Naive thymus-derived CD8-positive, alpha-beta T cell (primary cell): ENCODE data around the gene PNKP. TPM values are rescaled to one million over a fixed set of nuclear protein-coding genes. Genes with fewer than 3 reads are reported as not detected.

Experiments used
- ATAC-seq, 2 donors: fragments of 150-1000 bp; cut with Tn5 transposase in 1 of 2; sonication (Bioruptor Pico), chemical (Tn5 transposase) in 1 of 2; 1 replicate in 1 of 2; 2 replicates in 1 of 2; pipeline ENCODE4 v1.10.0; 2021; ENCODE audit warnings: mild to moderate bottlenecking in 2 of 2, moderate library complexity in 2 of 2
- POLR2A ChIA-PET: fragments of 350-600 bp; sonication (Branson Sonifier 250); formaldehyde crosslinking; loops from one replicate; lab custom pipeline; 2021; ENCODE audit warnings: antibody characterized with exemption; lab: Charles Lee
- DNase-seq, 10 donors: peaks; one replicate each; pipeline versions ENCODE4 v3.0.0 to v3.0.0-alpha.2; 2020 to 2022
- H3K27ac Mint-ChIP-seq, 10 donors: one replicate each; pipeline ENCODE4 v1.8.0; 2020 to 2022; ENCODE audit warnings: mild to moderate bottlenecking in 10 of 10, mixed read lengths in 10 of 10, moderate library complexity in 4 of 10, inconsistent platforms in 1 of 10
- H3K27me3 Mint-ChIP-seq, 5 donors: one replicate each; pipeline ENCODE4 v1.8.0; 2021 to 2022; ENCODE audit warnings: mixed read lengths in 5 of 5
- H3K36me3 Mint-ChIP-seq, 3 donors: one replicate each; pipeline ENCODE4 v1.8.0; 2020 to 2022; ENCODE audit warnings: mixed read lengths in 3 of 3, mild to moderate bottlenecking in 2 of 3, inconsistent platforms in 1 of 3
- H3K4me1 Mint-ChIP-seq, 4 donors: one replicate each; pipeline ENCODE4 v1.8.0; 2021 to 2022; ENCODE audit warnings: mixed read lengths in 4 of 4
- H3K4me3 Mint-ChIP-seq, 10 donors: one replicate each; pipeline ENCODE4 v1.8.0; 2020 to 2022; ENCODE audit warnings: mild to moderate bottlenecking in 10 of 10, mixed read lengths in 10 of 10, moderate library complexity in 6 of 10, inconsistent platforms in 1 of 10
- H3K9me3 Mint-ChIP-seq, 9 donors: one replicate each; pipeline ENCODE4 v1.8.0; 2020 to 2022; ENCODE audit warnings: mixed read lengths in 9 of 9, mild to moderate bottlenecking in 3 of 9, inconsistent platforms in 1 of 9, moderate library complexity in 1 of 9
- polyA plus RNA-seq, 3 donors: library from polyadenylated mRNA; unstranded; fragments of 300-500 nt; fragmentation: Illumina TruSeq; gene quantifications; one replicate each; pipeline ENCODE4 v1.2.3, GENCODE V29; 2021
- total RNA-seq, 8 experiments: library from RNA in 2 of 8; stranded (reverse) in 2 of 8; gene quantifications; one replicate each; pipeline ENCODE4 v1.2.3 and lab custom pipeline; 2021 to 2026

PNKP gene
- total and polyA plus RNA-seq, 5 experiments from 2014 or later = 21.1 to 176 (median 24.3) TPM

DNA sequence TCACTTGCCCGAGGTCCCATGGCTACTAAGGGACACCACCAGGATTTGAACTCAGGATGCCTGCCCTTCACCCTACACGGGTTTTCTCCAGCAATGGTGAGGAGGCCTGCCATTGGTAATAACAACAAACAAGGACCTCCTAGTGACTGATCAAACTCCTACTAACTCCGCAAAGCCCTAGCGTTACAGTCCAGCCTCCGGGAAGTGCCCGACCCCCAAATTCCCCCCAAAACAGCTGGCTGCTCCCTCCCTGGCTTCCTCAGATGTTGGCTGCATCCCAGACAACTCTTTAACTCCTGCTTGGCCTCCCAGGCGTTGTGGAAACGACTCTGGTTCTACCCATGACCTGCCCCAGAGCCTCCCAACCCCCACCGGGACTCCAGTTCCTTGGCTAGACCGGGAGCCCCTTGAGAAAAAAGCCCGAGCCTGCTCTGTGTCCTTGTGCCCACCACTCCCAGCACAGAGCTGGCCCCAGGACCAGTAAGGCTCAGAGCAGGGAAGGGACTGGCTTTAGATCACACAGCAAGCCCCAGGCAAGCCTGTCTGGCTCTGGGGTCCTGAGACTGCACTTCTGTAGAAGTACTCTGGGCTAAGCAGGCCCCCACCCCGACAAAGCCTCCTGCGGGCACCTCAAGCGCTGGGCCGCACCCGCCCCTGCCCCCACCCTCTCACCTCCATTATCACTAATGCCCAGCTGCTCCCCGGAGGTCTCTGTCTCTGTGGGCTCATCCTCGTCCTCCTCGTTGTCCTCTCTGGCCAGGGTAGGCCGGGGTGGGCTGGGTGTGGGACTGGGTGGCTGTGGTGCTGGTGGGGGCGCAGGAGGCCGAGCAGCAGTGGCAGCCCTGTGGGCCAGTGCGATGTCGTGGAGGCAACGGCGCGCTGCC, 5.1 kb upstream of the PNKP start:
- H3K36me3 Mint-ChIP-seq = peaks cover 0 to 4% (median 0%) of the 10 kb centered on the region in 3 donors
- DNase-seq = no peak
- peaks cover 0 to 3% (median 0%) of the 10 kb centered on the region in 9 donors for H3K9me3 Mint-ChIP-seq
- no peaks in the 10 kb centered on the region for H3K27me3 Mint-ChIP-seq
- POLR2A ChIA-PET = no interaction called here
- H3K4me3 Mint-ChIP-seq = peak overlapping the region in 4 of 10 donors; percentile 18 to 67 (median 42)
- peaks cover 12 to 39% (median 30%) of the 10 kb centered on the region in 4 donors for H3K4me1 Mint-ChIP-seq
- H3K27ac Mint-ChIP-seq = peak overlapping the region in 5 of 10 donors; percentile 31 to 87 (median 57)
- ATAC-seq = no peak

DNA sequence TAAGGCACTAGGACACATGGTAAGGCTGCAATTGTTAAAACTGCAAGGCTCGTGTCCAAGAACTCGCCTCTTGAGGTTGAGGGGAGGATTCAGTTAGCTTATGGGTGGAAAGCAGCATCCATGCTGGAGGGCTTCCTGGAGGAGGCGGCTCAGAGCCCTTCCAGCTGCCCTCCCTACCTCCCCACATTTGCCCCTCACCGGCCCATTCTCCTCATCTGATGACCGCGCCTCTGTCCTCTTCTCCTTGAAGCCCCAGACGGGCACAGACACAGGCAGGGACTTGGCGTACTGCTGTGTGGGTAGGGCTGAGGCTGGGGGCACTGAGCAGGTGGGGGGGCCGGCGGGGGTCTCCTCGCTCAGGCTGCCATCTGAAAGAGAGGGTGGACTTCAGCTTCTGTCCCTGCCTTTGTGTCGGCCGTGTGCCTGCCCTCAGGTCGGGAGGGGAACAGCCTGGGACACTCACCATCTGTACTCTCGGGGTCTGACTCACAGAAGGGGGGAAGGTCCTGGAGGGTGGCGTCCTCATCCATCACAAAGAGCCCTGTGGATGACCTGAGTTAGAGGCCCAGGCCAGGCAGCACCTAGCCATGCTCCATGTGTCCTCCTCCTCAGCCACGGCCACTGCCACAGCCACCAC, 4.1 kb upstream of the PNKP start:
- Mint-ChIP-seq H3K4me3 (peak overlapping the region in 4 of 10 donors; percentile 37 to 72 (median 42)), H3K27ac (peak overlapping the region in 5 of 10 donors; percentile 5 to 91 (median 81))
- no peak for DNase-seq

DNA sequence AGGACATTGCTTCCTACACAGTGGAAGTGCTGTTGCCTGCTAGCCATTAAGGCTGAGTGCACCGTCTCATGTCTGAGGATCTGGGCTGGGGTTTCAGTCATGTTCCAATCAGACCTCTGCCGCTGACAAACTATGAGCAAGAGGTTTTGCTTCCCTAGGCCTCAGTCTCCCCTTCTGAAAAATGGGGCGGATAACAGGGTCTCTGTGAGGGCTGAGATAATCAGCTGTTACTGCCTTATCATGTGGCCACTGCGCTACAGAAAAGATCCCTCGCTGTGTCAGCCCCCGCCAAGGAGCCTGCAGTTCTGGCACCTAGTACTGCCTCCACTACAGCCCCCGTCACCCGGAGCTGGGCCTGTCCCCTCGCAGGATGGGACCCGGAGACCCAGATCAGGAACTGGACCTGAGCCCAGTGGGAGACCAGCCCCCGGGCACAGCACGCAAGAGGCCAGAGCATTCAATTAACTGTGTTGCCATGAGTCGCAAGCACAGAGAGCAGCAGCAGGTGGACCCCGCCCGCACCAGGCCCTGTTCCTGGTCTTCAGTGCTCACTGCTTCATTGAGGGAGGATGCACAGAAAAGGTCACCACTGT, 3.0 kb upstream of the PNKP start:
- Mint-ChIP-seq H3K4me3 (peak overlapping the region in 2 of 10 donors; percentile 7 to 85), H3K4me1 (peaks cover 15 to 52% (median 45%) of the 10 kb centered on the region in 4 donors), H3K9me3 (peaks cover 0 to 3% (median 0%) of the 10 kb centered on the region in 9 donors), H3K27me3 (no peaks in the 10 kb centered on the region), H3K27ac (peak overlapping the region in 8 of 10 donors; percentile 8 to 92 (median 88)), H3K36me3 (peaks cover 0 to 7% (median 0%) of the 10 kb centered on the region in 3 donors)
- ATAC-seq (no peak), DNase-seq (no peak)
- POLR2A ChIA-PET = interaction anchor here (0.6 to 4.4 kb wide), 7 partner anchors 6 to 230 kb away, joined by 3 to 62 read pairs (median 5); partner anchors contain the start of genes AKT1S1, ATF5, FUZ and NUP62

More for the DNA sequence above, 4.1 kb upstream of the PNKP start:
- Mint-ChIP-seq H3K36me3 (peaks cover 0 to 4% (median 0%) of the 10 kb centered on the region in 3 donors), H3K4me1 (peaks cover 17 to 46% (median 38%) of the 10 kb centered on the region in 4 donors), H3K9me3 (peaks cover 0 to 3% (median 0%) of the 10 kb centered on the region in 9 donors), H3K27me3 (no peaks in the 10 kb centered on the region)
- no peak for ATAC-seq
- POLR2A ChIA-PET = no interaction called here

DNA sequence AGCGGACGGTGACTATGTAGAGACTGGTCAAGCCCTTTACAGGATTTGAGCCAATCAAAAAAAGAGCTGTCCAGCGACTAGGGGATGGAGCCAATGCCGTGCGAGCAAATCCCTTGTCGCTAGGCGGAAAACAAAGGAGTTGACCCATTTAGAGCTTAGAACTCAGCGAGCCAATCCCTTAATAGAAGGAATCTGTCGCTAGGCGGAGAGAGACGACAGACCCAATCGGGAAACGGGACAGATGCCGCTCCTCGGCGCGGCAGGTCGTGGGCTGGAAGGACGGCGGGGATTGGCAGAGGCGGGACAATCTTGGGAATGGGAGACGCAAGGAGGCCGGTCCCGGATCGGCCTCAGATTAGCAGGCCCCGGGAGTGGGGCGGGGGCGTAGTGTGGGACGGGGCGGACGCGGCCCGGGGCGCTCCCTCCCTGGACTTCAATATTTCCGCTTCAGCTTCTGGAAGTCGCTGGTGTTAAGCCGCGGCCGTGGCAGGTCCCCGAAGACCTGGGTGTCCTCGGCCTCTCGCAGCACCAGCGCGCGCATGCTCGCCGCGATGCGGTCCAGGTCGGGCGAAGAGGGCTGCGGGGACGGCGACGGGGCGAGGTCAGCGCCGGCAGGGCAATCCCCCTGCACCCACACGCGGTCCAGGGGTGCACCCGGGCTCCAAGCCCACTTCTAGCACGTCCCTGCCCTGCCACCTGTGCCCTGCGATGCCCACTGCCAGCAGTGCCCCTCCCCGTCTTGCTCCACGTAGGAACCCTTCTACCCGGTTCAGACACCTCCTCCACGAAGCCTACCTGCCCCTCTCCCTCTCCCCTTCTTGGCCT, 2.3 kb upstream of the PNKP start:
- Mint-ChIP-seq H3K27me3 (no peaks in the 10 kb centered on the region), H3K4me3 (peak overlapping the region in 1 of 10 donors; percentile 85), H3K4me1 (peaks cover 14 to 53% (median 49%) of the 10 kb centered on the region in 4 donors), H3K36me3 (peaks cover 0 to 8% (median 0%) of the 10 kb centered on the region in 3 donors), H3K9me3 (peaks cover 0 to 3% (median 0%) of the 10 kb centered on the region in 9 donors), H3K27ac (peak overlapping the region in 6 of 10 donors; percentile 80 to 92 (median 90))
- DNase-seq (peak; percentile 77 to 97 (median 89)), ATAC-seq (peak; percentile 77)
- POLR2A ChIA-PET = interaction anchor here (0.6 to 7.6 kb wide), 20 partner anchors 7 to 1235 kb away, joined by 3 to 137 read pairs (median 5); partner anchors contain the start of genes ADM5, AKT1S1, AP2A1 and ATF5

DNA sequence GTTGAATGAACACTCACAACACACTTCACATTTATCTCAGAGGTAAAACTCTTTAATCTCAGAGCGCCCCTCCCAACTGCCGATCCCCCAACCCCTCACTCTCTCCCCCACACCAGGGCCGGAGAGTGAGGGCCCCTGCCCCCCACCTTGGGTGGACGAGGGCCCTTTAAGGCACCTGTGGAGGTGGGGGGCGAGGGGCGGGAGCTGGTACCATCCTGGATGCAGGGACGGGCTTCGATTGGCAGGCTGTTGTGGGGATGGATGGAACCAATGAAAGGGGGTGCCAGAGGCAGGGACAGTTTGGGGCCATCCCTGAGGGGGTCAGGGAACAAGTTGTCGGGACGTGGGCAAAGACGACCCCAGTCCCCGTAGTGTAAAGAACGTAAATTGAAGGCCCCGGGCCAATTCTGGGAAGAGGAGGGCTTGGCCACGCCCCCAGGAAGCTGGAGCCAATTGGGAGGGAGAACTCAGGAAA, 1.7 kb upstream of the PNKP start:
- ATAC-seq (peak; percentile 9 to 10), DNase-seq (peak in 1 of 10 donors; percentile 74)
- POLR2A ChIA-PET = interaction anchor here (0.6 to 7.6 kb wide), 19 partner anchors 8 to 1235 kb away, joined by 3 to 137 read pairs (median 5); partner anchors contain the start of genes ADM5, AKT1S1, AP2A1 and ATF5
- Mint-ChIP-seq H3K27me3 (no peaks in the 10 kb centered on the region), H3K4me1 (peaks cover 17 to 58% (median 53%) of the 10 kb centered on the region in 4 donors), H3K27ac (no peak overlapping the region), H3K4me3 (no peak overlapping the region), H3K9me3 (peaks cover 0 to 3% (median 0%) of the 10 kb centered on the region in 9 donors), H3K36me3 (peaks cover 0 to 11% (median 0%) of the 10 kb centered on the region in 3 donors)

DNA sequence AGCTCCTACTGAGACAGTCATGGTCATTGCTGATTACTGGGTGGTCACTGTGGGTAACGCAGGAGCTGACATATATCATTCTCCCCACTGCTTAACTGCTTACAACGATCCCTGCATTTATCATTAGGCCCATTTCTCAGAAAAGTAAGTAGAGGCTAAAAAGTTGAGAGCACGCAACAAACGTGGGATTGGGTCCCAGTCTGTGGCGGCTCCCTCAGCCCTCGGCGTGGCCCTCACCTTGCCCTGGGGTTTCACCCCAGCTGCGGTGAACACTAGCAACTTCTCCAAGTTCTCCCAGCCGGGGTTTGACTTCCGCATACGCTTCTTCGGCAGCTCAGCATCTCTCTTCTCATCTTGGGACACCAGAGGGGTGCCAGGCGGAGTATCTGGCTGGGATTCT, 2.5 kb downstream of the PNKP start:
- Mint-ChIP-seq H3K36me3 (peaks cover 0 to 34% (median under 1%) of the 10 kb centered on the region in 3 donors), H3K27ac (peak overlapping the region in 3 of 10 donors; percentile 11 to 55 (median 48)), H3K9me3 (peaks cover 0 to 3% (median 0%) of the 10 kb centered on the region in 9 donors), H3K27me3 (no peaks in the 10 kb centered on the region), H3K4me3 (peak overlapping the region in 1 of 10 donors; percentile 40), H3K4me1 (peaks cover 17 to 51% (median 47%) of the 10 kb centered on the region in 4 donors)
- ATAC-seq = no peak
- POLR2A ChIA-PET = interaction anchor here (0.7 to 7.6 kb wide), 5 partner anchors 9 to 152 kb away, joined by 4 to 137 read pairs (median 8); partner anchors contain the start of genes AKT1S1, MED25, PTOV1 and TBC1D17
- DNase-seq = no peak

DNA sequence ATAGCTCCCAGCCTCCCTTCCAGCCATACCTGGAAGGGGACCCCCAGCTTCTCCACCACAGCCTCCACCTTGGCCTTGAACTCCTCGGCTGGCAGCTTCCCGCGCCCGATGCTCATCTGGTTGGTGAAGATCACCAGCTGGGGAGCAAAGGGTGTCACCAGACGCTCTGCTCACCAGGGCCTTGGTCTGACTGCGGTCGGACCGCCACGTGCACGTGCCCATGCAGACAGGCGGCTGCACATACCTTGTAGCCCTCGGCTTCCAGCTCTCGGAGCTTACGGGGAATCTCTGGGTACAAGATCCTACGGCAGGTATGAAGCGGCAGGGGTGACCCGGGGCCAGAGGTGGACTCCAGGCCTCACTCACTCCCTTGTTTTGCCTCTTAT, 3.4 kb downstream of the PNKP start:
- DNase-seq = no peak
- POLR2A ChIA-PET = interaction anchor here (0.6 to 7.6 kb wide), 3 partner anchors 12 to 60 kb away, joined by 4 to 137 read pairs (median 16); partner anchors contain the start of genes AKT1S1, PTOV1 and TBC1D17
- Mint-ChIP-seq H3K27ac (peak overlapping the region in 2 of 10 donors; percentile 29 to 60), H3K9me3 (peaks cover 0 to 3% (median 0%) of the 10 kb centered on the region in 9 donors), H3K4me1 (peaks cover 17 to 51% (median 47%) of the 10 kb centered on the region in 4 donors), H3K36me3 (peaks cover 0 to 37% (median 2%) of the 10 kb centered on the region in 3 donors), H3K27me3 (no peaks in the 10 kb centered on the region), H3K4me3 (no peak overlapping the region)
- no peak for ATAC-seq

DNA sequence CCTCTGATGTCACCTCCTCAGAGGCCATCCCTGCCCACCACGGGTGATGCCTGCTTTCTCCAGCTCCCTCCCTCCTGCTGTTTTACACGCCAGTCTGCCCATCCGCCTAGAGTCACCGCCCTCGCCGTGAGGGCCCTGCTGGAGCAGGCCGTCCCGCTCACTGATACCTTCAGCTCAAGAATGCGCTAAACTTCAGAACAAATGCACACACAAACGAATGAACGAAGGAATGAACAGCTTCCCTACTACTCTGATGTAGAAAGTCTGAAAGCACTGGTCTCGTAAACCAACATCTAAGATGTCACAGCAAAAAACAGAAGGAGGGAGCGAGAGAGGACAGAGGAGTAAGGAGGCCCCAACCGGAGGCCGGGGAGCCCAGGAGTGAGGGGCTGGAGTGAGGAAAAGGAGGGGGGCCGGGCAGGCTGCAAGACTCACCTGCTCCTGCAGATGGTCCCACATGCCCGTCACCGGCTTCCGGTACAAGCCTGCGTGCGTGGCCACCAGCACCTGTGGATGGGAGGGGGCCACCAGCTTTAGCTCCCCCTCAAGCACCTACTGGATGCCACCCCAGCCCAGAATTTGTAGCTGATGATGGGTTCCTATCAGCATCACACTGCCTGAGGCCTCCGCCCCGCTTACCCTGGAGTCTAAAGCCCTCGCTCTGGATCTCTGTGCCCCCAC, 4.0 kb downstream of the PNKP start:
- POLR2A ChIA-PET = interaction anchor here (0.6 to 7.6 kb wide), 3 partner anchors 11 to 59 kb away, joined by 4 to 137 read pairs (median 16); partner anchors contain the start of genes AKT1S1, PTOV1 and TBC1D17
- Mint-ChIP-seq H3K27ac (peak overlapping the region in 4 of 10 donors; percentile 27 to 66 (median 30)), H3K9me3 (peaks cover 0 to 3% (median 0%) of the 10 kb centered on the region in 9 donors), H3K4me1 (peaks cover 17 to 47% (median 44%) of the 10 kb centered on the region in 4 donors), H3K4me3 (peak overlapping the region in 2 of 10 donors; percentile 14 to 48), H3K27me3 (no peaks in the 10 kb centered on the region), H3K36me3 (peaks cover 0 to 39% (median 2%) of the 10 kb centered on the region in 3 donors)
- DNase-seq (no peak), ATAC-seq (no peak)

DNA sequence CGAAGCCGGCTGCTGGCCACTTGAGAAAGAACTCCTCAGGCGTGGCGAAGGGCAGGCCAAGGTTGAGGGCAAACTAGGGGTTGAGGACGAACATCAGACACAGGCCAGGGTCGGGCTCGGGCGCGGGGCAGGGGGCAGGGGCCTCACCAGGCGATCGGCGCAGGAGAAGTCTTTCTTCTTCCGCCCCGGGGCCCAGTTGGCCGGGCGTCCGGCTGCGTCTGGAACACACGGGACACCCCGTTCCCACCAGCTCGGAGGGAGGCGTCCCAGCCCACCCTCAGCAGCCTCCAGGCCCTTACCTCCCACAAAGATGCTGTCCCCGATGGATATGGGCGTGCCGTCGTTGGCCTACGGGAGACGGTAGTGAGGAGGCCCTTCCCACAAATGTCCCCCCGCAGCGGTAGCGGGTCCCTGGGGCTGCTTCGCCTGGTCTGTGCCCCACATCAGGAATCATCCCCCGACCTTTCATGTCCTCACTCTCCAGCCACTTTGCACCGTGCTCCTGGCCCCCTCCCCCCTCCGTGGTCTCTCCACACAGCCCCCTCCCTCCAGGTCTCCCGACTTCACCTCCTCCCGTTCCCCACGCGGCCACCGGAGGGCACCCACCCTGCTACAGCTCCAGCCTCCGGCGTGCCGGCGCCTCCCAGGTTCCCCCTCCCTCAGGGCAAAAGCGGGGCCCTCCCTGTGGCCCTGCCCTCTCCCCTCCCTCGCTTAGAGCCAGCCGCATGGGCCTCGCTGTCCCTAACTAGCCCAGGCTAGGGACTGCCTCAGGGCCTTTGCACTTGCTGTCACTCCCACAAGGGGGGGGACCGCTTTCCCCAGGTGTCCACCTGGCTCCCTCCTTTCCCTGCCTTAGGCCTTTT, 4.8 kb downstream of the PNKP start:
- DNase-seq = peak in 1 of 10 donors; percentile 37
- Mint-ChIP-seq H3K9me3 (no peaks in the 10 kb centered on the region), H3K4me1 (peaks cover 16 to 39% (median 37%) of the 10 kb centered on the region in 4 donors), H3K27ac (peak overlapping the region in 4 of 10 donors; percentile 27 to 74 (median 43)), H3K36me3 (peaks cover 0 to 44% (median 2%) of the 10 kb centered on the region in 3 donors), H3K27me3 (no peaks in the 10 kb centered on the region), H3K4me3 (no peak overlapping the region)
- ATAC-seq = no peak
- POLR2A ChIA-PET = interaction anchor here (2.9 to 7.6 kb wide), 2 partner anchors 11 to 14 kb away, joined by 16 to 137 read pairs; partner anchors contain the start of genes AKT1S1, PTOV1 and TBC1D17
